Ectodermal cell (in vitro differentiated cells): ENCODE results near the gene PPIP5K2.
"Not testable (repeated sequence)": the region's sequence is repeated elsewhere in the genome, so short reads cannot be mapped to it uniquely, and the experiment has no call there.

Experiments used
- H3K27ac ChIP-seq: 2 replicates; pipeline ENCODE4 v1.7.0; 2013; ENCODE audit warnings: mild to moderate bottlenecking, low read depth, low read length; ENCODE audit not compliant: insufficient read depth, poor library complexity, severe bottlenecking
- H3K27me3 ChIP-seq: 2 replicates; pipeline ENCODE4 v1.7.0; 2013; ENCODE audit warnings: mild to moderate bottlenecking, low read length; ENCODE audit not compliant: insufficient read depth, control insufficient read depth, poor library complexity, severe bottlenecking
- H3K36me3 ChIP-seq: one replicate; pipeline ENCODE4 v1.7.0; 2013; ENCODE audit warnings: low read length; ENCODE audit not compliant: control insufficient read depth, insufficient read depth
- H3K4me1 ChIP-seq: one replicate; pipeline ENCODE4 v1.7.0; 2013; ENCODE audit warnings: low read length; ENCODE audit not compliant: control insufficient read depth, insufficient read depth
- H3K4me3 ChIP-seq: 2 replicates; pipeline ENCODE4 v1.7.0; 2013; ENCODE audit warnings: low read depth, low read length, control low read depth; ENCODE audit not compliant: insufficient read depth
- H3K9me3 ChIP-seq: 2 replicates; pipeline ENCODE4 v1.7.0; 2013; ENCODE audit warnings: mild to moderate bottlenecking, low read length, moderate library complexity; ENCODE audit not compliant: control insufficient read depth
- WGBS, 2 experiments: methylation state at CpG; one replicate each; pipeline ENCODE4 v1.1.7; 2013; ENCODE audit warnings: missing lambda C conversion rate in 2 of 2; 5-methylcytosine and 5-hydroxymethylcytosine counted together

PPIP5K2 gene

DNA sequence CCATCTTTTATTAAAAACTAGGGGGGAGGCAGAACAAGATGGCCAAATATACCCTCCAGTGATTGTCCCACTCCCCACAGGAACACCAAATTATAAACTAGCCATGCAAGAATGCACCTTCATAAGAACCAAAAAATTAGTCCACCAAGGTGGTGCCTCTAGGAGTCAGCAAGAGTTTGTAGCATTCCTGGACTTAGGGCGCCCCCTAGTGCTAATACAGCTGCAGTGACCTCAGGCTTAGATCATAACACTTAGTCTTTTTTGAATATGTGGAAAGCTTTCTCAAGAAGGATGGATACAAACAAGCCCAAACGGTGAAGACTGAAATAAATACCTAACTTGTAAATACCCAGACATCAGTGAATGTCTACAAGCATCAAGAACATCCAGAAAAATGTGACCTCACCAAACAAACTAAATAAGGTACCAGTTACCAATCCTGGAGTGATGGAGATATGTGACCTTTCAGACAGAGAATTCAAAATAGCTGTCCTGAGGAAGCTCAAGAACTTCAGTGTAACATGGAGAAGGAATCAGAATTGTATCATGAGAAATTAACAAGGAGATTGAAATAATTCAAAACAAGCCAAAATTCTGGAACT, 19.3 kb downstream of the PPIP5K2 start:
- no peaks in the 10 kb centered on the region for H3K4me1 ChIP-seq
- no peaks in the 10 kb centered on the region for H3K9me3 ChIP-seq
- peaks cover 9% of the 10 kb centered on the region for H3K36me3 ChIP-seq
- H3K27ac ChIP-seq = no peak overlapping the region
- H3K27me3 ChIP-seq = no peaks in the 10 kb centered on the region
- 0 to 7% methylated on average over 2 of the region's 2 CpGs for WGBS, 2 experiments
- no peak overlapping the region for H3K4me3 ChIP-seq

DNA sequence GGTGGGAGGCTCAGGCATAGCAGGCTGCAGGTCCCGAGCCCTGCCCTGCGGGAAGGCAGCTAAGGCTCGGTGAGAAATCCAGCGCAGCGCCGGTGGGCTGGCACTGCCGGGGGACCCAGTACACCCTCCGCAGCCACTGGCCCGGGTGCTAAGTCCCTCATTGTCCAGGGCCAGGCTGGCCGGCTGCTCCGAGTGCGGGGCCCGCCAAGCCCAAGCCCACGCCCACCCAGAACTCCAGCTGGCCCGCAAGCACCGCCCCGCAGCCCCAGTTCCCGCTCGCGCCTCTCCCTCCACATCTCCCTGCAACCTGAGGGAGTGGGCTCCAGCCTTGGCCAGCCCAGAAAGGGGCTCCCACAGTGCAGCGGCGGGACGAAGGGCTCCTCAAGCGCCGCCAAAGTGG, 22.0 kb downstream of the PPIP5K2 start:
- not testable (repeated sequence) for H3K4me1 ChIP-seq, H3K9me3 ChIP-seq, H3K4me3 ChIP-seq, H3K27ac ChIP-seq, H3K36me3 ChIP-seq, H3K27me3 ChIP-seq
- WGBS, 2 experiments = 96 to 97% methylated on average over 25 of the region's 25 CpGs

DNA sequence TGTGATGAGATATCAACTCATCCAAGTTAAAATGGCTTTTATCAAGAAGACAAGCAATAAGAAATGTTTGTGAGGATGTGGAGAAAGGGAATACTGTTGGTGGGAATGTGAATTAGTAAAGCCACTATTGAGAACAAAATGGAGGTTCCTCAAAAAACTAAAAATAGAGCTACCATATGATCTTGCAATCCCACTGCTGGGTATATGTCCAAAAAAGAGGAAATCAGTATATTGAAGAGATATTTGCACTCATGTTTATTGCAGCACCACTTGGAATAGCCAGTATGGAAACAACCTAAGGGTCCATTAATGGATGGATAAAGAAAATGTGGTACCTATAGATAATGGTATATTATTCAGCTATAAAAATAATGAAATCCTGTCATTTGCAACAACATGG, 25.1 kb downstream of the PPIP5K2 start:
- Histone ChIP-seq H3K4me1 (no peaks in the 10 kb centered on the region), H3K27ac (no peak overlapping the region), H3K9me3 (no peaks in the 10 kb centered on the region), H3K27me3 (no peaks in the 10 kb centered on the region), H3K4me3 (no peak overlapping the region), H3K36me3 (no peaks in the 10 kb centered on the region)

DNA sequence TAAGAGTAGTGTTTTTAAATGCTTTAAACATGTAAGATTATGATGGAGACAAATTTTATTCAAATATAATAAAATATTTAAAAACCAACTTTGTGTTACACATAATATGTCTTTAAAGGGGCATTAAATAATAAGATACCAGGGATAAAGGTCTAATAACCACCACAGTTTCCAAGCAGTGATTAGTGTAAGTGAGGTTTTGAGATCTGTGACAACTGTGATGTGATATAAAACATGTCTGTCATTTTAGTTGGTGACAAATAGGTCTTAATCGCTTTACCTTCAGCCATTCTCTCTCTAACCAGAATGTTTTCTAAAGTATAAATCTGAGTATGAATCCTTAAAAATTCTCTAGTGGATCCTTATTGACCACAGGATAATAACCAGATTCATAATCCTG, 28.1 kb downstream of the PPIP5K2 start:
- H3K4me3 ChIP-seq = no peak overlapping the region
- H3K4me1 ChIP-seq = no peaks in the 10 kb centered on the region
- H3K27me3 ChIP-seq = no peaks in the 10 kb centered on the region
- H3K9me3 ChIP-seq = no peaks in the 10 kb centered on the region
- H3K27ac ChIP-seq = no peak overlapping the region
- WGBS, 2 experiments = 100% methylated on average over 1 of the region's 1 CpG; no CpG with 5 or more reads in 1 of the 2 experiments
- no peaks in the 10 kb centered on the region for H3K36me3 ChIP-seq

DNA sequence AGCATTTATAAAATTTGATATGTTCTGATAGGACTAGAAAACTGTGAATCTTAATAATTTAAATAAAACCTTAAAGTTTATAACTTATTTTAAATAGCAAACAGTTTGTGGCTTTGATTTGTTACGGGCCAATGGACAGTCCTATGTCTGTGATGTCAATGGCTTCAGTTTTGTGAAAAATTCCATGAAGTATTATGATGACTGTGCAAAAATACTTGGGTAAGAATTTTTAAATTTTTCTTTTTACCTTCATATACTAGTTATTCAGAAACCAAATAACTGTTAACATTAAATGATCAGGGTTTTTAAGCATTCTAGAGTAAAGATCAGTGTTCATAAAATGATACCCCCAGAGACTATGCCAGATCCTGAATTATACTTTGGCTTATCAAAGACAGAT, 31.1 kb downstream of the PPIP5K2 start:
- H3K36me3 ChIP-seq = no peaks in the 10 kb centered on the region
- 90% methylated on average over 1 of the region's 1 CpG; no CpG with 5 or more reads in 1 of the 2 experiments for WGBS, 2 experiments

DNA sequence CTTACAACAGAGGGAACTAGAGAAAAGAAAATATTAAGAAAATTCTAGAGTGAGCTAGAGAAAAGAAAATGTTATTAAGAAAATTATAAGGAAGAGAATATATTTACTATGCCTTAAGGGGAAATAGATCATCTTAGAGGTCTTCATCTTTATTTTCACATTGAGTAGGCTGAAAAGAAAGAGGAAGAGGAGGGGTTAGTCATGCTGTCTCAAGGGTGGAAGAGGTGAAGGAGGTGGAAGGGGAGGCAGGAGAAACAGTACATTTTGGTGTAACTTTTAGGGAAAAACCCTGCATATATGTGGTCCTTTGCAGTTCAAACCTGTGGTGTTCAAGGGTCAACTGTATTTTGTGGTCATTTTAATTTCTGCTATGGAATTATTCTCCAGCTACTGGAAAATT, 46.6 kb downstream of the PPIP5K2 start:
- Histone ChIP-seq H3K27ac (no peak overlapping the region), H3K36me3 (peaks cover 9% of the 10 kb centered on the region), H3K27me3 (no peaks in the 10 kb centered on the region), H3K4me1 (no peaks in the 10 kb centered on the region), H3K4me3 (no peak overlapping the region), H3K9me3 (no peaks in the 10 kb centered on the region)

More for the DNA sequence above, 31.1 kb downstream of the PPIP5K2 start:
- H3K9me3 ChIP-seq = no peaks in the 10 kb centered on the region
- H3K27ac ChIP-seq = no peak overlapping the region
- no peaks in the 10 kb centered on the region for H3K4me1 ChIP-seq
- no peak overlapping the region for H3K4me3 ChIP-seq
- no peaks in the 10 kb centered on the region for H3K27me3 ChIP-seq

DNA sequence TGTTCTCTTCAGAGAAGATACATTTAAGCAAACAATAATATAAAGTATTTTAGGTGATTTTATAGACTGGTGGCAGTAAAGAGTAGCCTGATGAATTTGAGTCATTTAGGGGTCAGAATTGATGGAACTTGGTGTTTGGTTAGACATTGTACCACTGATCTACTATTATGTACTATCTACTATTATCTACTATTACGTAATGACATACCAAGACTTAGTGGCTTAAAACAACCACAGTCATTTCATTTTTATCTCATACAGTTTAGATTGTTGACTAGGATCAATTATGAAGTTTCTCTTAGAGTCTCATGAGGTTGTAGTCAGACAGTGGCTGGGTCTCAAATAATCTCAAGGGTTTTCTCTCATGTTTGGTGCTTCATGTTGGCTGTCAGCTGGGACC, 54.0 kb downstream of the PPIP5K2 start:
- 92% methylated on average over 1 of the region's 1 CpG; no CpG with 5 or more reads in 1 of the 2 experiments for WGBS, 2 experiments
- Histone ChIP-seq H3K27me3 (no peaks in the 10 kb centered on the region), H3K4me3 (no peak overlapping the region), H3K27ac (no peak overlapping the region), H3K36me3 (no peaks in the 10 kb centered on the region), H3K9me3 (no peaks in the 10 kb centered on the region), H3K4me1 (no peaks in the 10 kb centered on the region)

DNA sequence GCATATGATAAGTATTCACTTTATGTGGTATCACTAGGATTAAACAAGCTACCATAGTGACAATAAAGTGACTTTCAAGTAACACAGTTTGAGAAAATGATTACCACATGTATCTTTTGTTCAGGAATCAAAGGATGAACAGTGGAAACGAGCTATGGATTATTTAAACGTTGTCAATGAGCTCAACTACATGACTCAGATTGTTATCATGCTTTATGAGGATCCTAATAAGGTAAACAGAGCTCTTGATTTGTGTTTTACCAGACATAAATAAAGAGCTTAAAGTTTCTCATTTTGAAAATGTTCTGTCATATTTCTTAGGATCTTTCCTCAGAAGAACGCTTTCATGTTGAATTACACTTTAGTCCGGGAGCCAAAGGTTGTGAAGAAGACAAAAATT, 57.4 kb downstream of the PPIP5K2 start:
- no peaks in the 10 kb centered on the region for H3K4me1 ChIP-seq
- H3K9me3 ChIP-seq = no peaks in the 10 kb centered on the region
- 93 to 97% methylated on average over 4 of the region's 4 CpGs for WGBS, 2 experiments
- no peaks in the 10 kb centered on the region for H3K36me3 ChIP-seq
- no peak overlapping the region for H3K4me3 ChIP-seq
- H3K27me3 ChIP-seq = no peaks in the 10 kb centered on the region
- no peak overlapping the region for H3K27ac ChIP-seq

DNA sequence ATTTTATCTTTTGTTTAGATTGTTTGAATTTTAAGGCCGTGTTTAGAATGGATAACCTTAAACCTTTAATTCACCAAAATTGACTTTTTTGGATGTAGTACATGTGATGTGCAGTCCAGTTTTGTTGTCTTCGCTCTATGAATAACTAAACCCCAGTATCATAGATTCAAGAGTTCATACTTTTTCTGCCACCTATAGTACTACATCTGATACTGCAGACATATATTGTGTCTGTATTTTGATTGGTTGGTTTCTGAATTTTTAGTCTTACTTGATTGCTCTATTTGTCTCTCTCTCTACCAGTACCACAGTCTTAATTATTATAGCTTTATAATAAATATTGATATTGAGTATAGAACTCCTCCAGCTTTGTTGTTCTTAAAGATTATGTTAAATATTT, 58.1 kb downstream of the PPIP5K2 start:
- Histone ChIP-seq H3K9me3 (no peaks in the 10 kb centered on the region), H3K4me1 (no peaks in the 10 kb centered on the region), H3K27ac (no peak overlapping the region), H3K36me3 (no peaks in the 10 kb centered on the region), H3K27me3 (no peaks in the 10 kb centered on the region), H3K4me3 (no peak overlapping the region)
- WGBS, 2 experiments = 100% methylated on average over 1 of the region's 2 CpGs; no CpG with 5 or more reads in 1 of the 2 experiments

DNA sequence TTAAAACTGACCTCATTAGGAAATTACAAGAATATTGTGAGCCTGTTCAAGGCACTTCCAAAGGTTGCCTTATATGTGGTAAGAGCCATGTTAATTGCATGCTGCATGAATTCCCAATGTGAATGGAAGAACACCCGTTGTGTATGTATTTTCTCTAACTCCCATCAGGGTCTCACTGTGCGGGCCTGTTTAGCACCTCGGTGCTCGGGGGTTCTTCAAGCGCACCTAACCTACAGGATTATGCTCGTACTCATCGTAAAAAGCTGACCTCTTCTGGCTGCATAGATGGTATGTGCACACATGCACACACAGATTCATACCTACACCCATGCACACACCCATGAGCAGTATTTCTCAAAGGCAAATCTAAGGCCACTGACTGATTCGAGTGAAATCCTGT, 66.1 kb downstream of the PPIP5K2 start:
- Histone ChIP-seq H3K27me3 (no peaks in the 10 kb centered on the region), H3K4me1 (no peaks in the 10 kb centered on the region), H3K36me3 (peaks cover 6% of the 10 kb centered on the region), H3K4me3 (no peak overlapping the region), H3K27ac (no peak overlapping the region), H3K9me3 (no peaks in the 10 kb centered on the region)
- 94 to 95% methylated on average over 8 of the region's 8 CpGs for WGBS, 2 experiments

DNA sequence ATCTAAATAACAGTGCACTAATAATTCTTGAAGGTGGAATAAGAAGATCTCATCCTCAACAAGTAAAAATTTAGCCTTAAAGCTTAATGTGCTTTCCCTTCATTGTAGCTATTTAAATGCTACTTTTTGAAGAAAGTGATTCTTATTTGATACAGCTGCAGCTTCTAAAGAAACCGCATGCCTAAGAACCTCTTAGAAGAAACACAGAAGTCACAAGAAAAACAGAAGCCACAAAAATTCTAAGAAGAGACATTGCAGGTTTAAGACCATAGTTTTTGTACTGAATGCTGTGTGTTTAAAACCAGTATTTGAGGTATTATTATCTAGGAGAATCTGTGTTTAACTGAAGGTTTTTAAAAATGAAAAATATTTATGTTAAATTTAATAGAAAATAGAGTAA, 68.3 kb downstream of the PPIP5K2 start:
- H3K27me3 ChIP-seq = no peaks in the 10 kb centered on the region
- no peaks in the 10 kb centered on the region for H3K4me1 ChIP-seq
- no peak overlapping the region for H3K27ac ChIP-seq
- no peaks in the 10 kb centered on the region for H3K9me3 ChIP-seq
- H3K4me3 ChIP-seq = no peak overlapping the region
- 100% methylated on average over 1 of the region's 1 CpG for WGBS, 2 experiments
- peaks cover 6% of the 10 kb centered on the region for H3K36me3 ChIP-seq
